ENCODE results near the gene HMG20B. TPM values are rescaled to one million over a fixed set of nuclear protein-coding genes. Genes with fewer than 3 reads are reported as not detected.

HMG20B gene
- total RNA-seq, 2 experiments from 2014 or later = 58.5 to 59.5 TPM

GRCh38 chr19:3613818-3614661, 41.3 kb downstream of the HMG20B start:
- DNase-seq (no peak), ATAC-seq (ENCODE audit: low read depth) (no peak)
- no peak overlapping the region for H3K4me3 Mint-ChIP-seq
- no peak overlapping the region for H3K27ac Mint-ChIP-seq
- peaks cover 7% of the 10 kb centered on the region for H3K4me1 Mint-ChIP-seq
- no peaks in the 10 kb centered on the region for H3K9me3 Mint-ChIP-seq
- H3K27me3 Mint-ChIP-seq = no peaks in the 10 kb centered on the region
- POLR2A ChIA-PET = no interaction called here
- peaks cover 5% of the 10 kb centered on the region for H3K36me3 Mint-ChIP-seq

GRCh38 chr19:3614858-3615505, 42.2 kb downstream of the HMG20B start:
- no peak overlapping the region for H3K4me3 Mint-ChIP-seq
- no peak overlapping the region for H3K27ac Mint-ChIP-seq
- POLR2A ChIA-PET = no interaction called here
- DNase-seq (no peak), ATAC-seq (ENCODE audit: low read depth) (no peak)
- H3K4me1 Mint-ChIP-seq = peaks cover 7% of the 10 kb centered on the region
- no peaks in the 10 kb centered on the region for H3K27me3 Mint-ChIP-seq
- H3K36me3 Mint-ChIP-seq = peaks cover 5% of the 10 kb centered on the region
- no peaks in the 10 kb centered on the region for H3K9me3 Mint-ChIP-seq

GRCh38 chr19:3615524-3616135, 42.9 kb downstream of the HMG20B start:
- DNase-seq (no peak), ATAC-seq (ENCODE audit: low read depth) (no peak)
- Mint-ChIP-seq H3K4me1 (peaks cover 7% of the 10 kb centered on the region), H3K27me3 (no peaks in the 10 kb centered on the region), H3K27ac (no peak overlapping the region), H3K9me3 (no peaks in the 10 kb centered on the region), H3K4me3 (no peak overlapping the region), H3K36me3 (peaks cover 5% of the 10 kb centered on the region)
- POLR2A ChIA-PET = no interaction called here

- no peak for DNase-seq
- POLR2A ChIA-PET = no interaction called here
- Mint-ChIP-seq H3K4me1 (peaks cover 7% of the 10 kb centered on the region), H3K27ac (peak overlapping the region; percentile 56), H3K27me3 (no peaks in the 10 kb centered on the region), H3K9me3 (no peaks in the 10 kb centered on the region), H3K4me3 (peak overlapping the region; percentile 13), H3K36me3 (peaks cover 1% of the 10 kb centered on the region)
- peak; percentile 57 for ATAC-seq (ENCODE audit: low read depth)
Measured at GRCh38 chr19:3617463-3617862, 44.7 kb downstream of the HMG20B start.

GRCh38 chr19:3618144-3618810, 45.5 kb downstream of the HMG20B start:
- H3K27me3 Mint-ChIP-seq = no peaks in the 10 kb centered on the region

GRCh38 chr19:3618811-3619630, 46.3 kb downstream of the HMG20B start:
- H3K27me3 Mint-ChIP-seq = no peaks in the 10 kb centered on the region
- ATAC-seq (ENCODE audit: low read depth) (no peak), DNase-seq (no peak)
- H3K9me3 Mint-ChIP-seq = no peaks in the 10 kb centered on the region
- peaks cover 1% of the 10 kb centered on the region for H3K36me3 Mint-ChIP-seq
- POLR2A ChIA-PET = no interaction called here
- H3K4me1 Mint-ChIP-seq = peaks cover 7% of the 10 kb centered on the region
- H3K4me3 Mint-ChIP-seq = no peak overlapping the region
- H3K27ac Mint-ChIP-seq = no peak overlapping the region

More at GRCh38 chr19:3618144-3618810, 45.5 kb downstream of the HMG20B start:
- no peak overlapping the region for H3K27ac Mint-ChIP-seq
- no peaks in the 10 kb centered on the region for H3K9me3 Mint-ChIP-seq
- DNase-seq = peak; percentile 74
- H3K4me1 Mint-ChIP-seq = peaks cover 7% of the 10 kb centered on the region
- POLR2A ChIA-PET = no interaction called here
- peaks cover 1% of the 10 kb centered on the region for H3K36me3 Mint-ChIP-seq
- ATAC-seq (ENCODE audit: low read depth) = peak; percentile 48
- no peak overlapping the region for H3K4me3 Mint-ChIP-seq

- DNase-seq (no peak), ATAC-seq (ENCODE audit: low read depth) (no peak)
- Mint-ChIP-seq H3K4me1 (peaks cover 13% of the 10 kb centered on the region), H3K27ac (no peak overlapping the region), H3K4me3 (no peak overlapping the region), H3K36me3 (peaks cover 1% of the 10 kb centered on the region), H3K27me3 (no peaks in the 10 kb centered on the region), H3K9me3 (no peaks in the 10 kb centered on the region)
- POLR2A ChIA-PET = no interaction called here
Measured at GRCh38 chr19:3619631-3620012, 46.9 kb downstream of the HMG20B start.

- Mint-ChIP-seq H3K27ac (no peak overlapping the region), H3K27me3 (no peaks in the 10 kb centered on the region), H3K4me3 (no peak overlapping the region), H3K36me3 (peaks cover under 1% of the 10 kb centered on the region), H3K9me3 (no peaks in the 10 kb centered on the region), H3K4me1 (peaks cover 13% of the 10 kb centered on the region)
- no peak for ATAC-seq (ENCODE audit: low read depth)
- no peak for DNase-seq
- POLR2A ChIA-PET = no interaction called here
Measured at GRCh38 chr19:3620145-3620816, 47.5 kb downstream of the HMG20B start.

- H3K36me3 Mint-ChIP-seq = no peaks in the 10 kb centered on the region
- no peaks in the 10 kb centered on the region for H3K9me3 Mint-ChIP-seq
- DNase-seq (no peak), ATAC-seq (ENCODE audit: low read depth) (no peak)
- H3K27me3 Mint-ChIP-seq = no peaks in the 10 kb centered on the region
- peaks cover 15% of the 10 kb centered on the region for H3K4me1 Mint-ChIP-seq
- POLR2A ChIA-PET = interaction anchor here (1.5 kb wide), 1 partner anchor 16 kb away, joined by 4 read pairs; no protein-coding TSS in a partner anchor
- H3K4me3 Mint-ChIP-seq = no peak overlapping the region
- no peak overlapping the region for H3K27ac Mint-ChIP-seq
Measured at GRCh38 chr19:3620817-3621547, 48.2 kb downstream of the HMG20B start.

- no peaks in the 10 kb centered on the region for H3K9me3 Mint-ChIP-seq
- H3K36me3 Mint-ChIP-seq = no peaks in the 10 kb centered on the region
- ATAC-seq (ENCODE audit: low read depth) (no peak), DNase-seq (no peak)
- no peak overlapping the region for H3K4me3 Mint-ChIP-seq
- H3K27me3 Mint-ChIP-seq = no peaks in the 10 kb centered on the region
- peaks cover 17% of the 10 kb centered on the region for H3K4me1 Mint-ChIP-seq
- no peak overlapping the region for H3K27ac Mint-ChIP-seq
- POLR2A ChIA-PET = interaction anchor here (1.5 kb wide), 1 partner anchor 17 kb away, joined by 4 read pairs; no protein-coding TSS in a partner anchor
Measured at GRCh38 chr19:3621689-3622088, 48.9 kb downstream of the HMG20B start.

- Mint-ChIP-seq H3K27ac (no peak overlapping the region), H3K4me3 (no peak overlapping the region), H3K4me1 (peaks cover 17% of the 10 kb centered on the region), H3K9me3 (no peaks in the 10 kb centered on the region), H3K27me3 (no peaks in the 10 kb centered on the region), H3K36me3 (no peaks in the 10 kb centered on the region)
- ATAC-seq (ENCODE audit: low read depth) (no peak), DNase-seq (no peak)
- POLR2A ChIA-PET = interaction anchor here (1.5 kb wide), 1 partner anchor 18 kb away, joined by 4 read pairs; no protein-coding TSS in a partner anchor
Measured at GRCh38 chr19:3622224-3622623, 49.5 kb downstream of the HMG20B start.

- no peaks in the 10 kb centered on the region for H3K9me3 Mint-ChIP-seq
- peaks cover 13% of the 10 kb centered on the region for H3K4me1 Mint-ChIP-seq
- H3K36me3 Mint-ChIP-seq = no peaks in the 10 kb centered on the region
- H3K4me3 Mint-ChIP-seq = no peak overlapping the region
- POLR2A ChIA-PET = no interaction called here
- no peaks in the 10 kb centered on the region for H3K27me3 Mint-ChIP-seq
- no peak overlapping the region for H3K27ac Mint-ChIP-seq
- no peak for ATAC-seq (ENCODE audit: low read depth)
- no peak for DNase-seq
Measured at GRCh38 chr19:3623716-3624115, 51.0 kb downstream of the HMG20B start.
